ENCODE data around the gene BET1L.

GRCh38 chr11:204587-205109, 2.6 kb downstream of the BET1L start:
- TF ChIP-seq CTCF (IDR thresholded peaks at IDR 0.05) (no peak), POLR2A (IDR thresholded peaks at IDR 0.05) (no peak)

Data from lower leg skin (tissue), 3 donors.